ENCODE data around the gene HOXD9.
A peak's percentile ranks its signal among the peaks of the same experiment; 100 is the strongest.

GRCh38 chr2:176130147-176130956, 7.8 kb downstream of the HOXD9 start:
- TF ChIP-seq ESRRG (CRISPR knock-in tag; IDR thresholded peaks at IDR 0.05): no peak
- TF ChIP-seq RARB (CRISPR knock-in tag; IDR thresholded peaks at IDR 0.05): no peak
- TF ChIP-seq PATZ1 (CRISPR knock-in tag; IDR thresholded peaks at IDR 0.05; ENCODE audit: borderline replicate concordance): 0 out of 2 replicates have a peak, but pooled peaks have one; percentile 58
- no peak for TF ChIP-seq CREB5 (CRISPR knock-in tag; IDR thresholded peaks at IDR 0.05; ENCODE audit: low read depth)
- no peak for TF ChIP-seq SNAI2 (CRISPR knock-in tag; IDR thresholded peaks at IDR 0.05)
- TF ChIP-seq CSRNP3 (CRISPR knock-in tag; IDR thresholded peaks at IDR 0.05): no peak
